ENCODE data around the gene EIF4G2.
A peak's percentile ranks its signal among the peaks of the same experiment; 100 is the strongest.

The EIF4G2 gene

GRCh38 chr11:10762185-10762584 is 46.5 kb downstream of the EIF4G2 start:
- CTCF ChIA-PET, result interaction anchor here (0.9 to 5.9 kb wide), 6 partner anchors 8 to 98 kb away, joined by 3 to 41 read pairs (median 6); partner anchors contain the start of gene CTR9
- peak; percentile 53 for DNase-seq (ENCODE audit: extremely low spot score)
- no peak for TF ChIP-seq CTCF (IDR thresholded peaks at IDR 0.05; ENCODE audit: control extremely low read depth, extremely low read depth, low read depth, missing control alignments)
- POLR2A ChIA-PET, result interaction anchor here (1.0 kb wide), 1 partner anchor 31 kb away, joined by 3 read pairs; no protein-coding TSS in a partner anchor

- POLR2A ChIA-PET, result interaction anchor here (1.1 kb wide), 1 partner anchor 10 kb away, joined by 3 read pairs; the partner anchor contains the start of gene CTR9
- TF ChIP-seq CTCF (IDR thresholded peaks at IDR 0.05; ENCODE audit: control extremely low read depth, extremely low read depth, low read depth, missing control alignments), result no peak
- CTCF ChIA-PET, result interaction anchor here (1.0 to 5.9 kb wide), 4 partner anchors 9 to 97 kb away, joined by 3 to 41 read pairs (median 10); partner anchors contain the start of gene CTR9
- no peak for DNase-seq (ENCODE audit: extremely low spot score)
Measured at GRCh38 chr11:10761085-10761698, 47.5 kb downstream of the EIF4G2 start.

- no peak for TF ChIP-seq CTCF (IDR thresholded peaks at IDR 0.05; ENCODE audit: control extremely low read depth, extremely low read depth, low read depth, missing control alignments)
- ChIA-PET CTCF (interaction anchor here (5.9 kb wide), 1 partner anchor 11 kb away, joined by 41 read pairs; no protein-coding TSS in a partner anchor), POLR2A (no interaction called here)
- no peak for DNase-seq (ENCODE audit: extremely low spot score)
Measured at GRCh38 chr11:10758957-10759356, 49.8 kb downstream of the EIF4G2 start.

GRCh38 chr11:10752486-10752885 is 56.2 kb downstream of the EIF4G2 start:
- no peak for DNase-seq (ENCODE audit: extremely low spot score)
- POLR2A ChIA-PET, result interaction anchor here (0.9 kb wide), 1 partner anchor 56 kb away, joined by 9 read pairs; the partner anchor contains the start of gene EIF4G2
- TF ChIP-seq CTCF (IDR thresholded peaks at IDR 0.05; ENCODE audit: control extremely low read depth, extremely low read depth, low read depth, missing control alignments), result no peak
- CTCF ChIA-PET, result interaction anchor here (1.0 kb wide), 2 partner anchors 17 to 19 kb away, joined by 3 to 5 read pairs; no protein-coding TSS in a partner anchor

GRCh38 chr11:10752061-10752460 is 56.7 kb downstream of the EIF4G2 start:
- POLR2A ChIA-PET, result interaction anchor here (0.9 kb wide), 1 partner anchor 57 kb away, joined by 9 read pairs; the partner anchor contains the start of gene EIF4G2
- TF ChIP-seq CTCF (IDR thresholded peaks at IDR 0.05; ENCODE audit: control extremely low read depth, extremely low read depth, low read depth, missing control alignments), result no peak
- no peak for DNase-seq (ENCODE audit: extremely low spot score)
- CTCF ChIA-PET, result no interaction called here

GRCh38 chr11:10751581-10751940 is 57.2 kb downstream of the EIF4G2 start:
- no peak for DNase-seq (ENCODE audit: extremely low spot score)
- no peak for TF ChIP-seq CTCF (IDR thresholded peaks at IDR 0.05; ENCODE audit: control extremely low read depth, extremely low read depth, low read depth, missing control alignments)
- POLR2A ChIA-PET, result interaction anchor here (0.9 to 1.1 kb wide), 4 partner anchors 10 to 57 kb away, joined by 3 to 5 read pairs (median 4); partner anchors contain the start of gene EIF4G2
- CTCF ChIA-PET, result interaction anchor here (0.8 to 1.1 kb wide), 7 partner anchors 10 to 345 kb away, joined by 3 to 6 read pairs (median 4); no protein-coding TSS in a partner anchor
